Loucy (cell line): Measurements from ENCODE around the gene ELF5.

Source experiments
- H2AFZ ChIP-seq: fragments of 200-600 bp; sonication (generic); 2 replicates; pipeline ENCODE4 v1.6.0; 2016; ENCODE audit warnings: antibody characterized with exemption, mild to moderate bottlenecking, low read length, moderate library complexity
- H3F3A ChIP-seq: fragments of 200-600 bp; 2 replicates; pipeline ENCODE4 v1.6.0; 2016; ENCODE audit warnings: antibody characterized with exemption, low read depth, mild to moderate bottlenecking
- H3K27me3 ChIP-seq: fragments of 200-600 bp; sonication (generic); 2 replicates; pipeline ENCODE4 v1.6.1; 2014; ENCODE audit warnings: low read length, mild to moderate bottlenecking; ENCODE audit not compliant: insufficient read depth, poor library complexity, severe bottlenecking
- H3K36me3 ChIP-seq: fragments of 200-600 bp; sonication (generic); 2 replicates; pipeline ENCODE4 v1.6.1; 2016; ENCODE audit warnings: low read length; ENCODE audit not compliant: insufficient read depth
- H3K4me1 ChIP-seq: fragments of 200-600 bp; sonication (generic); 2 replicates; pipeline ENCODE4 v1.5.1; 2014; ENCODE audit warnings: low read length, mild to moderate bottlenecking; ENCODE audit not compliant: insufficient read depth, poor library complexity, severe bottlenecking
- H3K4me2 ChIP-seq: fragments of 200-600 bp; sonication (generic); 2 replicates; pipeline ENCODE4 v1.6.0; 2014; ENCODE audit warnings: antibody characterized with exemption, low read length, low read depth, mild to moderate bottlenecking; ENCODE audit not compliant: poor library complexity, severe bottlenecking
- H3K4me3 ChIP-seq: fragments of 200-600 bp; sonication (generic); 2 replicates; pipeline ENCODE4 v1.5.1; 2014; ENCODE audit warnings: low read length, mild to moderate bottlenecking, mixed read lengths; ENCODE audit not compliant: poor library complexity, severe bottlenecking
- H3K79me2 ChIP-seq: fragments of 200-600 bp; sonication (generic); 2 replicates; pipeline ENCODE4 v1.6.1; 2014; ENCODE audit warnings: low read length; ENCODE audit not compliant: insufficient read depth
- H3K9ac ChIP-seq: fragments of 200-600 bp; sonication (generic); 2 replicates; pipeline ENCODE4 v1.6.0; 2014; ENCODE audit warnings: mild to moderate bottlenecking, low read depth, low read length, moderate library complexity; ENCODE audit not compliant: poor library complexity, severe bottlenecking
- H3K9me2 ChIP-seq: fragments of 200-600 bp; sonication (generic); replicated peaks from 2 replicates; pipeline ENCODE4 v1.6.1; 2016; ENCODE audit warnings: low read depth, low read length, mixed read lengths
- H3K9me3 ChIP-seq: fragments of 200-600 bp; sonication (generic); 2 replicates; pipeline ENCODE4 v1.6.1; 2014; ENCODE audit warnings: mild to moderate bottlenecking, antibody characterized with exemption, low read length, low read depth; ENCODE audit not compliant: insufficient read depth
- H4K20me1 ChIP-seq: fragments of 200-600 bp; sonication (generic); 2 replicates; pipeline ENCODE4 v1.6.0; 2014; ENCODE audit warnings: antibody characterized with exemption, low read length, mild to moderate bottlenecking; ENCODE audit not compliant: insufficient read depth, poor library complexity, severe bottlenecking
- EZH2phosphoT487 ChIP-seq: fragments of 200-600 bp; IDR thresholded peaks from 2 replicates; pipeline ENCODE4 v1.6.1; 2018; ENCODE audit warnings: antibody characterized with exemption, mild to moderate bottlenecking, moderate library complexity, borderline replicate concordance
- TF ChIP-seq, protein P1 (sequence below): fragments of 200-600 bp; sonication (generic); conservative IDR thresholded peaks from 2 replicates; pipeline ENCODE4 v1.5.1; 2014; ENCODE audit warnings: mild to moderate bottlenecking, antibody characterized with exemption, low read length

Gene ELF5

GRCh38 chr11:34481307-34481706, 32.3 kb downstream of the ELF5 start:
- H4K20me1 ChIP-seq = no peaks in the 10 kb centered on the region
- no peaks in the 10 kb centered on the region for H3K4me1 ChIP-seq
- H3K4me3 ChIP-seq = no peak overlapping the region
- H3K79me2 ChIP-seq = no peaks in the 10 kb centered on the region
- no peaks in the 10 kb centered on the region for H3K9me2 ChIP-seq
- TF ChIP-seq EZH2phosphoT487 = no peak
- TF ChIP-seq, protein P1, sequence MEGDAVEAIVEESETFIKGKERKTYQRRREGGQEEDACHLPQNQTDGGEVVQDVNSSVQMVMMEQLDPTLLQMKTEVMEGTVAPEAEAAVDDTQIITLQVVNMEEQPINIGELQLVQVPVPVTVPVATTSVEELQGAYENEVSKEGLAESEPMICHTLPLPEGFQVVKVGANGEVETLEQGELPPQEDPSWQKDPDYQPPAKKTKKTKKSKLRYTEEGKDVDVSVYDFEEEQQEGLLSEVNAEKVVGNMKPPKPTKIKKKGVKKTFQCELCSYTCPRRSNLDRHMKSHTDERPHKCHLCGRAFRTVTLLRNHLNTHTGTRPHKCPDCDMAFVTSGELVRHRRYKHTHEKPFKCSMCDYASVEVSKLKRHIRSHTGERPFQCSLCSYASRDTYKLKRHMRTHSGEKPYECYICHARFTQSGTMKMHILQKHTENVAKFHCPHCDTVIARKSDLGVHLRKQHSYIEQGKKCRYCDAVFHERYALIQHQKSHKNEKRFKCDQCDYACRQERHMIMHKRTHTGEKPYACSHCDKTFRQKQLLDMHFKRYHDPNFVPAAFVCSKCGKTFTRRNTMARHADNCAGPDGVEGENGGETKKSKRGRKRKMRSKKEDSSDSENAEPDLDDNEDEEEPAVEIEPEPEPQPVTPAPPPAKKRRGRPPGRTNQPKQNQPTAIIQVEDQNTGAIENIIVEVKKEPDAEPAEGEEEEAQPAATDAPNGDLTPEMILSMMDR = no peak
- H2AFZ ChIP-seq = 0 out of 2 replicates have a peak overlapping the region, but pooled peaks have one; percentile 6
- no peaks in the 10 kb centered on the region for H3K9me3 ChIP-seq
- no peaks in the 10 kb centered on the region for H3K27me3 ChIP-seq
- no peaks in the 10 kb centered on the region for H3F3A ChIP-seq
- no peak overlapping the region for H3K4me2 ChIP-seq
- H3K9ac ChIP-seq = no peak overlapping the region
- H3K36me3 ChIP-seq = no peaks in the 10 kb centered on the region

- H3K9me3 ChIP-seq = no peaks in the 10 kb centered on the region
- no peak overlapping the region for H2AFZ ChIP-seq
- no peak overlapping the region for H3K4me2 ChIP-seq
- H3F3A ChIP-seq = no peaks in the 10 kb centered on the region
- no peak for TF ChIP-seq EZH2phosphoT487
- TF ChIP-seq, protein P1 = no peak
- no peaks in the 10 kb centered on the region for H3K27me3 ChIP-seq
- no peaks in the 10 kb centered on the region for H4K20me1 ChIP-seq
- no peak overlapping the region for H3K9ac ChIP-seq
- no peaks in the 10 kb centered on the region for H3K4me1 ChIP-seq
- H3K79me2 ChIP-seq = no peaks in the 10 kb centered on the region
- no peaks in the 10 kb centered on the region for H3K36me3 ChIP-seq
- no peak overlapping the region for H3K4me3 ChIP-seq
- no peaks in the 10 kb centered on the region for H3K9me2 ChIP-seq
These were observed 33.3 kb downstream of the ELF5 start for GRCh38 chr11:34480314-34480713.

DNA sequence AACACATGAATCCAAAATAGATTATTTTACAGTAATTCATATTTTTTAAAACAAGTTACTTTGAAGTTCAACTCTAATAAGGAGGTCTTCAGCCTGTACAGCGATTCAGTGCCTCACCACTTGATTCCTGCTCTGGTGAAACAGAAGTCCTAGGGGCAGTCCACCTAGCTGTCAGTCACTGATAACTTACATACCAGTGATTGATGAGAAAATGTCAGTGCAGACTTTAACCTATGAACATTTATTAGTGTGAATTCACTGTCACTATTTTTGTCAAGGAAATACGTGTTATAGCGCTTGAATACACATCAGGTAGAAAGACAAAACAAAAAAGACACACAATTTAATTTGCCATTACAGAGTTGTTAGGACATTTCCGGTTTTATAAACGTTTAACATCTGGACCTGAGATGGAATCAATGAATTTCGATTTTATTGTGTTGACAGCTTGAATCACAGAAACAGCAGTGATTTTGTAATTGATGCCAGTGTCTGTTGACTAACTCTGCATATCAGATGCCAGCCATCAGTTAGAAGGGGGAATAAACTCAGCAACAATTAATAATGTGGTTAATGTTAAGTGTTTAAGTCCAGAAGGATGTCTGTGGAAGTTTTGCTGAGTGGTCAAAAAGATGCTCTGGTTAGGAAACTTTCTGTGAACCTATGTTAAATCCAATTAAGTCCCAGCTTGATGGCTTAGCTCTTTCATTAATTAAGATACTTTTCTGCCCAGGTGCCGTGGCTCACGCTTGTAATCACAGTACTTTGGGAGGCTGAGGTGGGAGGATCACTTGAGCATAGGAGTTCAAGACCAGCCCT, 34.5 kb downstream of the ELF5 start:
- no peak for TF ChIP-seq EZH2phosphoT487
- TF ChIP-seq, protein P1 = no peak
- H3K4me3 ChIP-seq = no peak overlapping the region

More for the DNA sequence above, 34.5 kb downstream of the ELF5 start:
- H3K4me1 ChIP-seq = no peaks in the 10 kb centered on the region
- peaks cover under 1% of the 10 kb centered on the region; the same call in 1 of the 2 replicates for H3K36me3 ChIP-seq
- H2AFZ ChIP-seq = no peak overlapping the region
- no peaks in the 10 kb centered on the region for H3K27me3 ChIP-seq
- no peaks in the 10 kb centered on the region for H3K79me2 ChIP-seq
- H3K9me3 ChIP-seq = no peaks in the 10 kb centered on the region
- no peak overlapping the region for H3K4me2 ChIP-seq
- no peaks in the 10 kb centered on the region for H3K9me2 ChIP-seq
- no peaks in the 10 kb centered on the region for H4K20me1 ChIP-seq
- H3F3A ChIP-seq = no peaks in the 10 kb centered on the region
- no peak overlapping the region for H3K9ac ChIP-seq
